ENCODE results near the gene TMED7.

DNA sequence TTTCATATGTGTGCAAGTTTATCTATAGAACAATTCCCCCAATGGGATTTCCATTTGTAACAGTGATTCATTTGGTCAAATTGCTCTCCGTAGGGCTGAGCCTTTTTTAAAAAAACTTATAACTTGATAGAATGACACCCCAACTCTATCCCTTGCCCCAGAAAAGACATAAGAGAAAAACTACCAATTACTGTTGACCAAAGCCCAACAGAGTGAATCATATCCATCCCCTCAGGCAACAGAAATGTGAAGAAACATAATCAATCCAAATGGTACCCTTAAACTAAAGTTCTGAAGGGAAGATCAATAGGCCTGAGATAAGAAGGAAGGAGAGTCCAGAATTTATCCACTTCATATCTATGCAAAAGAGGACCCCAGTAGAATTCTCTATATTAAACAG is 41.3 kb downstream of the TMED7 start:
- no peak for TF ChIP-seq POLR2AphosphoS5 (IDR thresholded peaks at IDR 0.05; ENCODE audit: low read depth, low read length)
- TF ChIP-seq, protein P1, sequence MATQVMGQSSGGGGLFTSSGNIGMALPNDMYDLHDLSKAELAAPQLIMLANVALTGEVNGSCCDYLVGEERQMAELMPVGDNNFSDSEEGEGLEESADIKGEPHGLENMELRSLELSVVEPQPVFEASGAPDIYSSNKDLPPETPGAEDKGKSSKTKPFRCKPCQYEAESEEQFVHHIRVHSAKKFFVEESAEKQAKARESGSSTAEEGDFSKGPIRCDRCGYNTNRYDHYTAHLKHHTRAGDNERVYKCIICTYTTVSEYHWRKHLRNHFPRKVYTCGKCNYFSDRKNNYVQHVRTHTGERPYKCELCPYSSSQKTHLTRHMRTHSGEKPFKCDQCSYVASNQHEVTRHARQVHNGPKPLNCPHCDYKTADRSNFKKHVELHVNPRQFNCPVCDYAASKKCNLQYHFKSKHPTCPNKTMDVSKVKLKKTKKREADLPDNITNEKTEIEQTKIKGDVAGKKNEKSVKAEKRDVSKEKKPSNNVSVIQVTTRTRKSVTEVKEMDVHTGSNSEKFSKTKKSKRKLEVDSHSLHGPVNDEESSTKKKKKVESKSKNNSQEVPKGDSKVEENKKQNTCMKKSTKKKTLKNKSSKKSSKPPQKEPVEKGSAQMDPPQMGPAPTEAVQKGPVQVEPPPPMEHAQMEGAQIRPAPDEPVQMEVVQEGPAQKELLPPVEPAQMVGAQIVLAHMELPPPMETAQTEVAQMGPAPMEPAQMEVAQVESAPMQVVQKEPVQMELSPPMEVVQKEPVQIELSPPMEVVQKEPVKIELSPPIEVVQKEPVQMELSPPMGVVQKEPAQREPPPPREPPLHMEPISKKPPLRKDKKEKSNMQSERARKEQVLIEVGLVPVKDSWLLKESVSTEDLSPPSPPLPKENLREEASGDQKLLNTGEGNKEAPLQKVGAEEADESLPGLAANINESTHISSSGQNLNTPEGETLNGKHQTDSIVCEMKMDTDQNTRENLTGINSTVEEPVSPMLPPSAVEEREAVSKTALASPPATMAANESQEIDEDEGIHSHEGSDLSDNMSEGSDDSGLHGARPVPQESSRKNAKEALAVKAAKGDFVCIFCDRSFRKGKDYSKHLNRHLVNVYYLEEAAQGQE (IDR thresholded peaks at IDR 0.05; ENCODE audit: insufficient read depth in 1 of 2, low read depth in 2 of 2, low read length in 2 of 2), result no peak
